GM18867 (cell line): ENCODE data around the gene DISP3.

Source experiments
- ATAC-seq: cut with Tn5 transposase; IDR thresholded peaks from one replicate; pipeline ENCODE4 v1.9.1; 2021; ENCODE audit warnings: mild to moderate bottlenecking, moderate library complexity; ENCODE audit not compliant: unreplicated experiment

The DISP3 gene

GRCh38 chr1:11527541-11528452 is 48.8 kb downstream of the DISP3 start:
- no peak for ATAC-seq

- no peak for ATAC-seq
Observed at GRCh38 chr1:11528611-11529261, 49.8 kb downstream of the DISP3 start.

GRCh38 chr1:11529330-11529729 is 50.4 kb downstream of the DISP3 start:
- no peak for ATAC-seq

GRCh38 chr1:11529763-11530730 is 51.1 kb downstream of the DISP3 start:
- no peak for ATAC-seq

DNA sequence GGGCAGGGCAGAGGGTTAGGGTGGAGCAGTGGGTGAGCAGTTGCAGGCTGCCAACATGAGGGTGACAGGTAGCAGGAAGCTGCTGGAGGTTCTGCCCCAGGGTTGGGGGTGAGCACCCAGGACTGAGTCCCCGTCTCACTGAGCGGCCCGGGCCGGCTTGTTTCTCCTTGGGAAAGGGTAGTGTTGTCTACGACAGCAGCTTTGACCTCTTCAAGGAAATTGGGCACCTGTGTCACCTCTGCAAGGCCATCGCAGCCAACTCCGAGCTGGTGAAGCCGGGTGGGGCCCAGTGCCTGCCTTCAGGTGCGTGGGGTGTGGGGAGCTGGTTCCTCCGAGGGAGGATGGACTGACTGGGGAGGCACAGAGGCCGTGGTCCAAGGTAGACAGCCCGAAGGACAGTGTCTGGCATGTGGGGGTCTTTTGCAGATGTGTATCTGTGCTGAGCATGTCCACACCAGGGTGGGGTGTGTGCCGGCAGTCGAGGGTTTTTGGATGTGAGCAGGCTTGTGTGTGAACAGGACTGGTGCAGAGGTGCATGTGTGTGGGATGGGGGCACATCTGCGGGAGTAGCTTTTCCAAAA is 51.9 kb downstream of the DISP3 start:
- ATAC-seq, result no peak

- ATAC-seq, result no peak
Observed at GRCh38 chr1:11531314-11531870, 52.4 kb downstream of the DISP3 start.

- ATAC-seq, result no peak
Observed at GRCh38 chr1:11531943-11532342, 53.0 kb downstream of the DISP3 start.

GRCh38 chr1:11533790-11534787 is 55.1 kb downstream of the DISP3 start:
- ATAC-seq, result no peak

DNA sequence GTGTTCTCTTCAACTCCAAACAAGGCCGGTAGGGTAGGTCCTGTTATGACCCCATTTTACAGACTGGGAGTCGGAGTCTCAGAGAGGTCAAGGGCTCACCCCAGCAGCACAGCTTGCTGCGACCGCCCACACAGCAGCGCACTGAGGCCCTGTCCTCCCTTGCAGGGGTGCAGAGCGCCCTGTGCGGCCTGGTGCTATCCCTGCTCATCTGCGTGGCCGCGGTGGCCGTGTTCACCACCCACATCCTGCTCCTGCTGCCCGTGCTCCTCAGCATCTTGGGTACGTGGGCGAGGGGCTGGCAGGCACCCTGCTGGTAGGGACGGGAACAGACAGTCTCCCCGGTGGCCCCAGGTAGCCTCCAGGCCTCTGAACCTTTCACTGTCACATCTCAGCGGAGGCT is 55.9 kb downstream of the DISP3 start:
- ATAC-seq, result no peak

DNA sequence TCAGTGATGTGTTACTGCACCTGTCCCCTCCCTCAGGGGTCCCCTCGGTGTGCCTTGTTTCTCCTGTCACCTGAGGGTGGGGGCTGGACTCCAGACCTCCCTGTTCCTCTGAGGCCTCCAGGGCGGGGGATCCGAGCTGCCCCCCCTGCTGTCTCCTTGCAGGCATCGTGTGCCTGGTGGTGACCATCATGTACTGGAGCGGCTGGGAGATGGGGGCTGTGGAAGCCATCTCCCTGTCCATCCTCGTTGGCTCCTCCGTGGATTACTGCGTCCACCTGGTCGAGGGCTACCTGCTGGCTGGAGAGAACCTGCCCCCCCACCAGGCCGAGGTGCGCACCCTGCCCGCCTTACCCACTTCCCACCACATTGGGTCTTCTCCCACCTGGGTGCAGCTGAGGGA is 56.4 kb downstream of the DISP3 start:
- ATAC-seq, result no peak

GRCh38 chr1:11535761-11536572 is 57.0 kb downstream of the DISP3 start:
- ATAC-seq, result no peak

GRCh38 chr1:11536573-11537379 is 57.8 kb downstream of the DISP3 start:
- ATAC-seq, result no peak

DNA sequence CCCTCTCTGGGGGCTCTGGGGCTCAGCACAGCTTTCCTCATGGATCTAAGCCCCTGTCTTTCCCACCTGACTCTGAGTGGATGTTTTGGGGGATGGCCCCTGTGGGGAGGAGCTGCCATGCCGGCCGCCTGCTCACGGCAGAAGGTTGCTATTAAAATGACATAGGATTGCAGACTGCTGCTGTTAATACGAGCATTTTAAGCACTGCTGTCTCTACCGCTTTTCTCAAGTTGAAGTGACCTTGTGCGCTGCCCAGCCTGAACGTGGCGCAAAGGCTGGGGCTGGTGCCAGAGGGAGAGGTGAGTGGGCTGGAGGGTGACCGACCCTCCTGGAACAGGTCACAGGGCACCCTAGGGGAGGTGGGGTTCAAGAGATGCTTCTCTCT is 58.4 kb downstream of the DISP3 start:
- no peak for ATAC-seq

DNA sequence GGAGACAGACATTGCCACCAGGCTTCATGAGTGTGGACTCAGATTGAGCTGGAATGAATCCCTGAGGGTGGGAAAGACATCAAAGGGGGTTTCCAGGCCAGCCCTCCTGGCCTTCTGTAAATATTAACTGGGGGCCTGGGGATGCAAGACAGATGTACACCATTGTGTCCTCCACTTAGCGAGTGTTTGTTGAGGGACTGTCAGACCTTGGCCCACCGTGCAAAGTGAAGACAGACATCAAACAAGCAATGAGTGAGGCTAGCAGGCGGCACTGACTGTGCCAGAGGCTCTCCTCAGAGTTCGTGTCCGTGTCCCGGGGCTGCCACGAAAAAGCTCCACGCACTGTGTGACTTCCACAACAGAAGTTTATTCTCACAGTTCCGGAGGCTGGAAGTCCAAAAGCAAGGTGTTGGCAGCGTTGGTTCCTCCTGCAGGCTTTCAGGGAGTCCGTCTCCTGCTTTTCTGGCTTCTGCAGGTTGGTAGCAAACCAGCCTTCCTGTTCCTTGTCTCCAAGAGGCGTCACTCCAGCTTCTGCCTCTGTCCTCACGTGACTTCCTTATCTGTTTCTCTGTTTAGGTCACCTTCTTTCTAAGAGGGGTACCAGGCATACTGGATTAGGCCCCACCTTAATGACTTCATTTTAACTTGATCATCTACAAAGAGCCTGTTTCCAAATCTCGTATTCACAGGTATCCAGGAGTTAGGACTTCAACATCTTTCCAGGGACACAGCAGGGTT is 59.1 kb downstream of the DISP3 start:
- ATAC-seq, result no peak

DNA sequence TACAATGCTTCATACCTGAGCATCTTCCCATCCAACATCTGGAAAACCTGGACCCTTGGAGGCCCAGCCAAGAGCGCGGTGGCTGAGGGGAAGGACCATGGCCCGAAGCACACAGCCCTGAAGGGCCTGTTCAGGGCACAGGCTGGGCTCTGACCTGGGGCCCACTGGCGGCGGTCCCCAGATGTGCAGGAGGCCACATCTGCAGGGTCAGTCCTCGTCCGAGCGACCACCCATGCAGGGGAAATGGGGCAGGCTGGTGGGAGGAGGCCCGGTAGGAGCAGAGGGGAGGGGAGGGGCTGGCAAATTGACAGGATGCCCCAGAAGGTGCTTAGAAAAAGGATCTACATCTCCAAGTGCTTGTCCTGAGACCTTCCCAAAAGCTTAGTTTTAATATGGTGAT is 59.9 kb downstream of the DISP3 start:
- ATAC-seq, result no peak

DNA sequence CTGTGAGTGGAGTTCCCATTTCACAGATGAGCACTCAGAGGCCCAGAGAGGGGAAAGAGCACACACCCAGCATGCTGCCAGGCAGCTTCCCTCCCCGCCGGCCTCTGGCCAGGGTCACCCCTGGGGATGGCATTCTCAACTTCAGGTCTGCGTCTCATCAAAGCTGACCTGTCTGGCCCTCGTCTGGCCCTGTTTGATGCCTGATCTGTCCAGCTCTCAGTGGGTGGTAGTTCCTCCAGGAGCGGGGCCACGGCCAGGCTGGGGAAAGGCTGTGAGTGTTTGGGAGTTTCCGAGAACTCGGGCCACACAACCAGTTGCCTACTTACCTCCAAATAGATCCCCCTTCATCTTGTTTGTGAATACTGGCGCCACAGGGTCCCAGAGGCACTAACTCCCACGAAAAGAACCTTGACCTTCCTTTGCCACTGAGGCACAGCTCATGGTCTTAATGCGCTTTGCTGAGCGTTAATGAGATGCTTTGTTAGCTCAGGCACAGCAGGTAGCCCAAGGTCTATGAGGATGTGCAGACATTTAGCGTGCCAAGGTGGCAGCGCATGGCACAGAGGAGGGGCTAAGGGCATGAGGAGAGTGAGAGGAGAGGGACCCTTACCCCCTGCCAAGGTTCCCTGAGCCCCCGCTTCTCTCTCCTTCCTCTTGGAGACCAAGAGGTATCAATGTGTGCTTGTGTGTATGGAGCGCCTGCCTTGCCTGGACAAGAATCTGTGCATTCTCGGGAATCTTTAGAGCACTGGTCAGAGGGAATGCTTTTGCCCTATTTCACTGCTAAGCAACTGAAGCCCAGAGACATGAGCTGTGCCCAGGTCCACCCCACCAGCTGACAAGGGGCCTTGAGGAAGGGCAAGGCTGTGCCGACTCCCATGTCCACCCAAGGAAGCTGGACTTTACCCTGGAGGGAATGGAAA is 61.2 kb downstream of the DISP3 start:
- ATAC-seq, result no peak
